NCI-H460 (cell line): ENCODE data around the gene PLGRKT. TPM values are rescaled to one million over a fixed set of nuclear protein-coding genes. Genes with fewer than 3 reads are reported as not detected.
"Not testable (repeated sequence)": the region's sequence is repeated elsewhere in the genome, so short reads cannot be mapped to it uniquely, and the experiment has no call there.

Experiments used
- DNase-seq: peaks from one replicate; pipeline ENCODE4 v3.0.0-alpha.2; 2016; ENCODE audit warnings: low read depth; ENCODE audit errors: extremely low read depth
- total RNA-seq: library from RNA; depleted of rRNA; stranded (reverse); fragments of >200 nt; shearing (Covaris generic); gene quantifications from 2 replicates; pipeline ENCODE4 v1.2.3, GENCODE V29; 2014

Gene PLGRKT
- total RNA-seq, 1 experiment from 2014 or later: 42.6 TPM

- not testable (repeated sequence) for DNase-seq
These were observed 3.6 kb downstream of the PLGRKT start for GRCh38 chr9:5433841-5434810.

- DNase-seq: not testable (repeated sequence)
These were observed 4.4 kb downstream of the PLGRKT start for GRCh38 chr9:5433328-5433727.

- DNase-seq: not testable (repeated sequence)
These were observed 4.8 kb downstream of the PLGRKT start for GRCh38 chr9:5432890-5433289.

- DNase-seq: no peak
These were observed 6.8 kb downstream of the PLGRKT start for GRCh38 chr9:5430912-5431311.

- DNase-seq: no peak
These were observed 7.7 kb downstream of the PLGRKT start for GRCh38 chr9:5429873-5430564.

GRCh38 chr9:5428794-5429528, 8.8 kb downstream of the PLGRKT start:
- no peak for DNase-seq

GRCh38 chr9:5428172-5428571, 9.6 kb downstream of the PLGRKT start:
- no peak for DNase-seq

- DNase-seq: no peak
These were observed 10.7 kb downstream of the PLGRKT start for GRCh38 chr9:5427005-5427404.

GRCh38 chr9:5425006-5425628, 12.6 kb downstream of the PLGRKT start:
- no peak for DNase-seq

GRCh38 chr9:5422276-5422675, 15.4 kb downstream of the PLGRKT start:
- no peak for DNase-seq

GRCh38 chr9:5421163-5421562, 16.6 kb downstream of the PLGRKT start:
- no peak for DNase-seq

- no peak for DNase-seq
These were observed 17.7 kb downstream of the PLGRKT start for GRCh38 chr9:5419987-5420386.

GRCh38 chr9:5418481-5418880, 19.2 kb downstream of the PLGRKT start:
- DNase-seq: no peak

- no peak for DNase-seq
These were observed 20.8 kb downstream of the PLGRKT start for GRCh38 chr9:5416953-5417352.

GRCh38 chr9:5408596-5408995, 29.1 kb downstream of the PLGRKT start:
- no peak for DNase-seq

GRCh38 chr9:5402217-5402616, 35.5 kb downstream of the PLGRKT start:
- DNase-seq: no peak

- DNase-seq: not testable (repeated sequence)
These were observed 40.2 kb downstream of the PLGRKT start for GRCh38 chr9:5397547-5397946.

GRCh38 chr9:5395428-5395827, 42.3 kb downstream of the PLGRKT start:
- no peak for DNase-seq

- not testable (repeated sequence) for DNase-seq
These were observed 43.7 kb downstream of the PLGRKT start for GRCh38 chr9:5393976-5394375.

GRCh38 chr9:5393497-5393896, 44.2 kb downstream of the PLGRKT start:
- DNase-seq: no peak

GRCh38 chr9:5392285-5392684, 45.4 kb downstream of the PLGRKT start:
- DNase-seq: no peak
